Large intestine (tissue), 3 donors: ENCODE results near the gene ETS1. TPM values are rescaled to one million over a fixed set of nuclear protein-coding genes. Genes with fewer than 3 reads are reported as not detected.
A peak's percentile ranks its signal among the peaks of the same experiment; 100 is the strongest.

Experiments
- DNase-seq, 2 donors: peaks; one replicate each; pipeline versions ENCODE4 v3.0.0 to v3.0.0-alpha.2; 2013
- H3K27ac ChIP-seq: one replicate; pipeline ENCODE4 v1.5.1; 2013; ENCODE audit warnings: low read length
- H3K27me3 ChIP-seq: 2 replicates; pipeline ENCODE4 v1.6.1; 2013; ENCODE audit warnings: low read length; ENCODE audit not compliant: control insufficient read depth, insufficient read depth
- H3K36me3 ChIP-seq: 2 replicates; pipeline ENCODE4 v1.6.1; 2013; ENCODE audit warnings: low read length; ENCODE audit not compliant: control insufficient read depth, insufficient read depth
- H3K4me1 ChIP-seq: one replicate; pipeline ENCODE4 v1.6.1; 2013; ENCODE audit warnings: low read length; ENCODE audit not compliant: control insufficient read depth, insufficient read depth
- H3K4me3 ChIP-seq: one replicate; pipeline ENCODE4 v1.5.1; 2013; ENCODE audit warnings: low read length
- H3K9me3 ChIP-seq: one replicate; pipeline ENCODE4 v1.6.1; 2013; ENCODE audit warnings: mild to moderate bottlenecking, low read depth, low read length, moderate library complexity; ENCODE audit not compliant: control insufficient read depth
- WGBS: methylation state at CpG from one replicate; pipeline ENCODE4 v1.1.5; 2013; ENCODE audit warnings: low lambda C conversion rate; ENCODE audit not compliant: insufficient coverage; 5-methylcytosine and 5-hydroxymethylcytosine counted together
- polyA plus RNA-seq: library from polyadenylated mRNA; unstranded; fragments of 120-200 nt; gene quantifications from one replicate; pipeline ENCODE4 v1.2.1, GENCODE V29; 2013

Gene ETS1
- polyA plus RNA-seq, 1 donor: 40.8 TPM

DNA sequence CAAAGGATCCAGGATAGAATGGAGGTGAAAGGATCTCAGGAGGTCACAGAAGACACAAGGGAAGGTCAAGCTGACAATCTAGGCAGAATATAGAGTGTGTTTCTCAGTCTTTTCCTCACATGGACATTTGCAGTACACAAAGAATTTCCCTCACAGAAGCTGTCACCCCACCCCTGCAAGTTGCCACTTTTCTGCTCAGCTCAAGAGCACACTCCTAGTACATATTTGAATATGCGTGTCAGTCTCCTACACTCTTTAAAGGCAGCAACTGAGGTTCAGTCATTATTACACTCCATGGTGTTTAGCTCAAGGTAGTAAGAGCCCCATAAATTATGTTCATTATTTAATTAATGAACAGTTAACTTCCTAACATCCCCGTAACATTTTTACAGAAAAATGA, 59.1 kb downstream of the ETS1 start:
- WGBS: 100% methylated on average over 1 of the region's 2 CpGs
- peaks cover 23% of the 10 kb centered on the region for H3K27me3 ChIP-seq
- no peaks in the 10 kb centered on the region for H3K9me3 ChIP-seq
- H3K36me3 ChIP-seq: no peaks in the 10 kb centered on the region
- H3K27ac ChIP-seq: no peak overlapping the region
- H3K4me3 ChIP-seq: no peak overlapping the region
- no peak for DNase-seq
- H3K4me1 ChIP-seq: no peaks in the 10 kb centered on the region

DNA sequence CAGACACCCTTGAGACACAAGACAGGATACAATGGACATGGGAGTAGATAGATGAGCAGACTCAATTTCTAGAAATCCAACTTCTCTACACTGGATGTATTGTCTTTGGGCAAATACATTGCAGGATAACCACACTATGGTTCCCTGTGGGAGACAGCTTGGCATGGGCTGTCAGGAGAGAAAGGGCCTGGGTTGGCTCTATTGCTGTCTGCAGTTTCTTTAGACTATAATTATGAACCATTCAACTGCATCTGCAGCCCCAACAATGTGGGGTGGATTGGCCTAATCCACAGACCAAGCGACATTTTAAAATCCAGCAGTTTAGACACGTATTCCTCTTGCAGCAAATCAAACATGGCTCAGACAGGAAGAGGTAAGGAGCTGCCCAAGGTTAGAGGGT, 60.3 kb downstream of the ETS1 start:
- no peak for DNase-seq
- no CpG with 5 or more reads among the region's 2 CpGs for WGBS
- H3K36me3 ChIP-seq: no peaks in the 10 kb centered on the region

DNA sequence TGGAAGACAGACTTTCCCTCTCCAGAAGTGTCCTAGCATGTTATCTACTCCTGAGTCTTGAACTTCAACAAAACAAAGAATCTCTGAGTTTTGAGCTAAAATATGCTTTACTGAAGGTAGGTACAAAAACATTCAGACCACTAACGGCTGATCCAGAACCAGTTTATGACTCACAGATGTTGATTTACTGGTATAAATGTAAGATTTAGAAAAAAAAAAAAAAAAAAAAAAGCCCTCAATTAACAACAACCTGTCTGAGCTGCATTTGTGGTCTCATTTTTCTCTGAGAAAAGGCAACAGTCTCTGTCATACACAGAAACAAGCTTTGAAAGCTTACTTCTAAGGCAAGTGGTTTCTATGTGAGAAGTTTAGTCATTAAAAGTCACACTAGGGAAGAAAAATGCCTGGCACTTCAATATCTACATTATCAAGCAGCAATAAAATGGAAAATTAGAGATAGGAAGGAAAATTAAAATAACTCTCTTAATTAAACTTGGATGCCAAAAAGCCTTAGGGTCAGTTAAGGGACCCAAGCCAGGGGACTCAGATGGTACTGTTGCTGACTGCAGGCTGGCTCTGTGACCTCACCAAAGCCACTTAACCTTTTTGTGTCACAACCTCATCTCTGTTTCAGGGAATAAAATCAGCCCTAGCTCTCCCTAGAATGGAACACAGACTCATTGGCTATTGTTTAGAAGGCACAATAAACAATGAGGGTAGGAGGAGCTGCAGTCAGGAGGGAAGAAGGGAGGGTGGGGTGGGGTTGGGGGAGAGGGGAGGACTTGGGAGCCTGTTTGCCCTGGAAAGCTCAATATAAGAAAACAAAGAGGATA, 61.7 kb downstream of the ETS1 start:
- no peak overlapping the region for H3K4me3 ChIP-seq
- WGBS: no CpG with 5 or more reads among the region's 1 CpG
- no peaks in the 10 kb centered on the region for H3K36me3 ChIP-seq
- no peak for DNase-seq
- H3K9me3 ChIP-seq: peaks cover 4% of the 10 kb centered on the region
- H3K27ac ChIP-seq: no peak overlapping the region
- H3K4me1 ChIP-seq: peaks cover 11% of the 10 kb centered on the region
- H3K27me3 ChIP-seq: peaks cover 30% of the 10 kb centered on the region

More for the DNA sequence above, 60.3 kb downstream of the ETS1 start:
- no peaks in the 10 kb centered on the region for H3K9me3 ChIP-seq
- peaks cover 21% of the 10 kb centered on the region for H3K27me3 ChIP-seq
- H3K4me1 ChIP-seq: peaks cover 7% of the 10 kb centered on the region
- no peak overlapping the region for H3K4me3 ChIP-seq
- H3K27ac ChIP-seq: no peak overlapping the region

DNA sequence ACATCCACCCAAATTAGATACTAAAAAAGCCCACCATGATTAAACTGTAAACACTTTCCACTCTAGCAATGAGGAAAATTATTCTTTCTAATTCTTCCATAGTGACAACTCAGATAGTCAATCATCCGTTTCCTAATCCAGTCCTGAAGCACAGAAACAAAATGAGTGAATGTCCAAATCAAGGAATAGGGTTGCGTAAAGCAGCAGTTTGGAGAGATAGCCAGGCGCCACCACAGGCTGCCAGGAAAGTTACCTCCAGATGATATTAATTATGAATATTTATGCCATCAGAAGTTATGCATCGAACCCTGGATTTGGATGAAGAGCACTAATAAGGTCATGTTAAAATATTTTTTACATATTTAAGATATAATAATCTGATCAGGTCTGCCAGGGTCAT, 63.2 kb downstream of the ETS1 start:
- Histone ChIP-seq H3K4me1 (peaks cover 11% of the 10 kb centered on the region), H3K4me3 (no peak overlapping the region), H3K9me3 (peaks cover 4% of the 10 kb centered on the region), H3K36me3 (no peaks in the 10 kb centered on the region), H3K27me3 (peaks cover 32% of the 10 kb centered on the region), H3K27ac (no peak overlapping the region)
- no peak for DNase-seq
- 88% methylated on average over 1 of the region's 4 CpGs for WGBS

DNA sequence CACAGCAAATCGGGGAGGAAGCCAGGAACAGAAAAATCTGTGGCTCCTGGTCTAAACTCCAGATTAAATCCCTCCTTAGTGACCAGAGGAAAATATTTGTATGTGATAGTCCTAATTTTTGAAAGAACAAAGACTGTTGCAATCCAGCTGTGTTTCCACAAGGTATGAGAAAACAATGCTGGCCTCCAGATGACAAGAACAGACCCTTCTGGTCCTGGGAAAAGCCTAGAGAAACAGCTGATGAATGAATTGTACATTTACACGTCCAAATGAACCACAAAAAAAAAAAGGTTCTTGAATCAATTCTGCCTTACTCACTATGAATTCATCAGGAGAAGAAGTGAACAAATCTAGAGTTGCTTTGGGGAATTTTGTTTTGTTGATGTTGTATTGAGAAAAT, 63.7 kb downstream of the ETS1 start:
- Histone ChIP-seq H3K4me3 (no peak overlapping the region), H3K36me3 (no peaks in the 10 kb centered on the region), H3K9me3 (peaks cover 4% of the 10 kb centered on the region), H3K27ac (no peak overlapping the region), H3K4me1 (peaks cover 11% of the 10 kb centered on the region), H3K27me3 (peaks cover 32% of the 10 kb centered on the region)
- DNase-seq: no peak
- WGBS: 90% methylated on average over 2 of the region's 2 CpGs

DNA sequence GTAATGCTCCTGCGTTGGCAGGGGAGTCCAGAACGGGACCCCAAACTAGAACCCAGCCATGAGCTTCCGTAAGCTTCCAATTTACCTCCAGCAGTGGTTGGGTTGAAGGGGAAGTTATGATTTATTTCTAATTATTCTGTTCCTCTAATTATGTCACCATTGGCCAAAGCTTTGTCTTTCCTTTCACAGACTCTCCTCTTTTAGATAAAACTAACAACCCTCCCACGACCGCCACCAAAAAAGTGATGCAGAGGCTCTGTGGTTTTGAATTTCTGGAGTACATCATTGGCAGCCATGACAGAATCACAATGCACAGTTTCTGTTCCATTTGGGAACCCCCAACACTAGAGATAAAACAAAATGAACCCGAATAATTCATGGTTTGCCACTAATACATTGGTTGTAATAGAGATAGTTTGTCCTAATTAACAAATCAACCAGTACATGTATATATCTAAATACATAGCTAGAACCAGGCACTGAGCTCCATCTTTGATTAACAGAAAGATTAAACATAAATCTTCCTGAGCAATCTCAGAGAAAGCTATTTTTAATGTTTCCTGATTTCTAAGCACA, 64.3 kb downstream of the ETS1 start:
- peaks cover 11% of the 10 kb centered on the region for H3K4me1 ChIP-seq
- peaks cover 31% of the 10 kb centered on the region for H3K27me3 ChIP-seq
- no peak for DNase-seq
- no peaks in the 10 kb centered on the region for H3K36me3 ChIP-seq
- peak overlapping the region; percentile 78 for H3K27ac ChIP-seq
- WGBS: no CpG with 5 or more reads among the region's 6 CpGs
- H3K4me3 ChIP-seq: peak overlapping the region; percentile 80
- H3K9me3 ChIP-seq: peaks cover 4% of the 10 kb centered on the region

DNA sequence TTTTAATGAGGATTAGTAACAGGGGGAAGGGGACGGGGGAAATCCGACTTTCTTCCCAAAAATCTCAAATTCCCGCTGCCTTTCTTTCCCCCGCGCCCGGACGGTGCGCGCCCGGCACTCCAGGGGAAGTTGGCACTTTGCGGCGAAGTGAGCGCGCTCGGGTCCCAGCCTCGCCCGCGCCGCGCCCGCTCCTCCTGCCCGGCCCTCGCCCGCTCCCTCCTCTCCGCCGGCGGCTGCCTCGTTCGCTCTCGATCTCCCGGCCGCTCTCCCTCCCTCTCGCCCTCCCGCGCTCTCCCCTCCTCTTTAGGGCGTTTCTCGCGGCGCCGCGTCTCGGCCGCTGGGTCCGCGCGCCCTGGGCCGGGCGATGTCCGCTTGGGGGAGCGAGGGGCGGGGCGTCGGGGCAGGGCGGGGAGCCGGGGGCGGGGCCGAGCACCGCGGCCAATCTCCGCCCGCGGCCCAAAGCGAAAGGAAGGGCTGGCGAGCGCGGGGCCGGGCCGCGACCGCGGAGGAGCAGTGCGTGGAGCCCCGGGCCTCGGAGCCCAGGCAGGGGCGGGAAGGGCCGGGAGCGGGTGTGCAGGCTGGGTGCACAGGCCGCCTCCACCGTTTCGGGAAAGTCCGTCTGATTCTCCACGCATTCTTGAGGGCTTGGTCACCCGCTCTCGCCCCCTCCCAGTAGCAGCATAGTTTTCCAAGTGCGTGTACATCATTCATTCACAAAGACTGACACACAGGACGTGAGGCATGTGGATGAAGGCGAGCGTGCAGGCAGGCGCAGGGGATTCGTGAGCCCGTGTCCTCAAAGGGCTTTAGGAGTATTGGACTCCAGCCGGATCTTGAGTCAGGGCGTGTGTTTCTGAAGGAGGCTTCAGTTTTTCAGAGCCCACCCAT, 65.1 kb downstream of the ETS1 start:
- Histone ChIP-seq H3K4me1 (peaks cover 11% of the 10 kb centered on the region), H3K27ac (peak overlapping the region; percentile 78), H3K9me3 (peaks cover 4% of the 10 kb centered on the region), H3K36me3 (no peaks in the 10 kb centered on the region), H3K4me3 (peak overlapping the region; percentile 81), H3K27me3 (peaks cover 24% of the 10 kb centered on the region)
- DNase-seq: peak; percentile 91 to 94
- no CpG with 5 or more reads among the region's 93 CpGs for WGBS

DNA sequence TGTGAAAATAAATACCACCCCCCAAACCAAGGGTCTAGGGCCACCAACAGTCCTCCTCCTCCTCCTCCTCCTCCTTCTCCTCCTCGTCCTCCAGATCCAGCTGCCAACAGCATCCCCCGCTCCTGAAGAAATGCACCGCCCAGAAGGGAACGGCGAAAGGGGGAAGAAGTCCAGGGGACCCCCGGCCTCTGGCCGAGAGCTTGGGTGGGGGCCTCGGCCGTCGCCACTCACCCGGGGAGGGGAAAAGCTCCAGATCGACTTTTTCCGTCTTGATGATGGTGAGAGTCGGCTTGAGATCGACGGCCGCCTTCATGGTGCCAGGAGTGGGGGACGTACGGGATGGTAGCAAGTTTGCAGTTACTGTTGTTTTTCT, 65.7 kb downstream of the ETS1 start:
- WGBS: no CpG with 5 or more reads among the region's 19 CpGs
- peaks cover 21% of the 10 kb centered on the region for H3K27me3 ChIP-seq
- H3K9me3 ChIP-seq: peaks cover 4% of the 10 kb centered on the region
- H3K4me1 ChIP-seq: peaks cover 11% of the 10 kb centered on the region
- H3K36me3 ChIP-seq: no peaks in the 10 kb centered on the region
- H3K27ac ChIP-seq: peak overlapping the region; percentile 69
- H3K4me3 ChIP-seq: peak overlapping the region; percentile 81
- no peak for DNase-seq

DNA sequence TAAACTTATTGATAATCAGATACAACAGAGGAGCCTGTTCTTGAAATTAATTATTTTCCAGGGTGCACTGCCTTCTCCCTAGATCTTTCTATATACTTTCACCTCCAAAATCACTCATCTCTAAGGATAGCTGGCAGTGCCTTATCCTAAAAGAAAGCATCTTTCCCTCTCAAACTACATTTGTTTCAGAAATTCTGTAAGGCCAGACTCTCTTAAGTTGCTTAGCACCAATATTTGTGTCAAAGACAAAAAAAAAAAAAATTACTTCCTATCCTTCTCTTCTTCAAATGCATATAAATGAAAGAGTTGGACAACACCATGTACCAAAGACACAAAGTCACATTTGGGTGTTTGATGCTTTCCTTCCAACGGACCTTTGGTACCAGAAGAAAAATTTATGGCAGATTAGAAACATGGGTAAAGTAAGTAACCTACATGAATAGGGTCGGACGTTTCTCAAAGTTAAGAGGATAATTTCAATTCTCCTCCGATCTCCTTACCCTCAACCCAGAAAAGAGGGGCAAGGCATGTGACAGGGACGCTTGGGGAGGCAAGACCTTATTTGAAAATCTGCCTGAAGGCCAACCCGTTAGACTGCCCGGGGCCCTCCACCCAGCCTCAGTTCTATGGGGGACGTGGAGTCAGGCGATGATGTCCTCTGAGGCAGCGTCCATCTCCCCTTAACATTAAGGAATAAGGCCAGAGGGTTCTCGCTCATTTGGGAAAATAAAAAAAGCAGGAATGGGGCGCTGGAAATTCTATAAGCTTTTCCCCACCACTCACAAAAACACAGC, 66.3 kb downstream of the ETS1 start:
- no CpG with 5 or more reads among the region's 12 CpGs for WGBS
- Histone ChIP-seq H3K4me1 (peaks cover 11% of the 10 kb centered on the region), H3K4me3 (peak overlapping the region; percentile 81), H3K36me3 (no peaks in the 10 kb centered on the region), H3K27ac (peak overlapping the region; percentile 69), H3K27me3 (peaks cover 21% of the 10 kb centered on the region), H3K9me3 (peaks cover 4% of the 10 kb centered on the region)
- no peak for DNase-seq
